Fibroblast of the aortic adventitia (primary cell): ENCODE results near the gene MSX2. TPM values are rescaled to one million over a fixed set of nuclear protein-coding genes. Genes with fewer than 3 reads are reported as not detected.
"Not testable (repeated sequence)": the region's sequence is repeated elsewhere in the genome, so short reads cannot be mapped to it uniquely, and the experiment has no call there.

Experiments
- DNase-seq: peaks from one replicate; pipeline ENCODE4 v3.0.0-alpha.2; 2010; ENCODE audit warnings: low read depth
- H3K4me3 ChIP-seq: 2 replicates; pipeline ENCODE4 v1.5.1; 2011; ENCODE audit warnings: low read depth, mild to moderate bottlenecking, control low read depth, low read length, moderate library complexity
- total RNA-seq: library from RNA; depleted of rRNA; stranded (reverse); fragments of >200 nt; gene quantifications from 2 replicates; pipeline ENCODE4 v1.2.3, GENCODE V29; 2012; ENCODE audit warnings: low replicate concordance
- TF ChIP-seq, protein P1 (sequence below): IDR thresholded peaks from 2 replicates; pipeline ENCODE4 v1.5.1; 2011; ENCODE audit warnings: mild to moderate bottlenecking, low read length, control low read depth, inconsistent platforms; ENCODE audit not compliant: insufficient read depth

Gene MSX2
- total RNA-seq, 1 donor, result under 0.01 TPM

GRCh38 chr5:174752121-174752520 is 27.7 kb downstream of the MSX2 start:
- no peak for DNase-seq
- H3K4me3 ChIP-seq, result no peak overlapping the region
- TF ChIP-seq, protein P1, sequence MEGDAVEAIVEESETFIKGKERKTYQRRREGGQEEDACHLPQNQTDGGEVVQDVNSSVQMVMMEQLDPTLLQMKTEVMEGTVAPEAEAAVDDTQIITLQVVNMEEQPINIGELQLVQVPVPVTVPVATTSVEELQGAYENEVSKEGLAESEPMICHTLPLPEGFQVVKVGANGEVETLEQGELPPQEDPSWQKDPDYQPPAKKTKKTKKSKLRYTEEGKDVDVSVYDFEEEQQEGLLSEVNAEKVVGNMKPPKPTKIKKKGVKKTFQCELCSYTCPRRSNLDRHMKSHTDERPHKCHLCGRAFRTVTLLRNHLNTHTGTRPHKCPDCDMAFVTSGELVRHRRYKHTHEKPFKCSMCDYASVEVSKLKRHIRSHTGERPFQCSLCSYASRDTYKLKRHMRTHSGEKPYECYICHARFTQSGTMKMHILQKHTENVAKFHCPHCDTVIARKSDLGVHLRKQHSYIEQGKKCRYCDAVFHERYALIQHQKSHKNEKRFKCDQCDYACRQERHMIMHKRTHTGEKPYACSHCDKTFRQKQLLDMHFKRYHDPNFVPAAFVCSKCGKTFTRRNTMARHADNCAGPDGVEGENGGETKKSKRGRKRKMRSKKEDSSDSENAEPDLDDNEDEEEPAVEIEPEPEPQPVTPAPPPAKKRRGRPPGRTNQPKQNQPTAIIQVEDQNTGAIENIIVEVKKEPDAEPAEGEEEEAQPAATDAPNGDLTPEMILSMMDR, result no peak

DNA sequence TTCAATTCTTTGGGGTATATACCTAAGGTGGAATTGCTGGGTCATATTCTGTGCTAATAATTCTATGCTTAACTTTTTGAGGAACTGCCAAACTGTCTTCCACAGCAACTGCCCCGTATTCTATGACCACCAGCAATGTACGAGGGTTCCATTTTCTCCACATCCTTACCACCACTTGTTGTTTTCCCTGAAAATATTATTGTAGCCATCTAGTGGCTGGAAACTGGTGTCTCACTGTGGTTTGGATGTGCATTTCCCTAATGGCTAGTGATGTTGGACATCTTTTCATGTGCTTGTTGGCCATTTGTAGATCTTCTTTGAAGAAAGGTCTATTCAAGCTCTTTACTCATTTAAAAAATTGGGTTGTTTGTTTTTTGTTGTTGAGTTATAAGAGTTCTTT is 30.7 kb downstream of the MSX2 start:
- TF ChIP-seq, protein P1, result peak; percentile 29
- H3K4me3 ChIP-seq, result no peak overlapping the region
- DNase-seq, result peak; percentile 2

- no peak overlapping the region for H3K4me3 ChIP-seq
- DNase-seq, result no peak
- TF ChIP-seq, protein P1, result no peak
These were observed 34.7 kb downstream of the MSX2 start for GRCh38 chr5:174759091-174759490.

GRCh38 chr5:174760721-174761120 is 36.3 kb downstream of the MSX2 start:
- H3K4me3 ChIP-seq, result no peak overlapping the region
- TF ChIP-seq, protein P1, result no peak
- DNase-seq, result no peak

GRCh38 chr5:174761341-174761740 is 37.0 kb downstream of the MSX2 start:
- not testable (repeated sequence) for DNase-seq

GRCh38 chr5:174764309-174764708 is 39.9 kb downstream of the MSX2 start:
- DNase-seq, result no peak
- TF ChIP-seq, protein P1, result no peak
- H3K4me3 ChIP-seq, result no peak overlapping the region

More at GRCh38 chr5:174761341-174761740, 37.0 kb downstream of the MSX2 start:
- not testable (repeated sequence) for H3K4me3 ChIP-seq

DNA sequence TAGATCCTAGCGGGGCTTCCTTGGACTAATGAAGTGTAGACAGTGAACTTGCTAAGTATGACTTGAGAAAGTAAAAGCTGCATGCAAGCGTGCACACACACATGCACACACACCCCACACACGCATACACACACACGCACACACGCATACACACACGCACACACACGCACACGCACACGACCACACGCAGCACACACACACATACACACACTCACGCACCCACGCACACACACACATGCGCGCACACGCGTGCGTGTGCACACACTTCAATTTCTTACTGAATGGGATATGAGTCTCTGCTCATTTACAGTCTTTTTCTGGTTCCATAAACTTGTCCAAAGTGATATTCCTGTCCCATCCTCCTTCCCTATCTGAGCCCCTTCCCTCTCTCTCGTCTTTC is 41.2 kb downstream of the MSX2 start:
- DNase-seq, result no peak
- H3K4me3 ChIP-seq, result no peak overlapping the region
- TF ChIP-seq, protein P1, result no peak

DNA sequence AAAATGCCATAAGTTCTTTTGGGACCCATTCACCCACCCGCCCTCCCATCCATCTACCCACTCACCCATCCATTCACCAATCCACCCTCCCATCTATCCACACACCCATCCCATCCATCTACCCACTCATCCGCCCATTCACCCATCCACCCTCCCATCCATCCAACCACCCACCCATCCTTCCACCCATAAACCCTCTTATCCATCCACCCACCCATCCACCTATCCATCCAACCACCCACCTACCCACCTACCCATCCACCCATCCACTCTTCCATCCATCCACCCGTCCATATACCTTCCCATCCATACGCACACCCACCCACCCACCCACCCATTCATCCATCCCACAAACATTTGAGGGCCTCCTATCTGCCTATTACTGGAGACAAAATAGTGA is 43.3 kb downstream of the MSX2 start:
- TF ChIP-seq, protein P1, result no peak
- DNase-seq, result no peak
- H3K4me3 ChIP-seq, result no peak overlapping the region
